CD4-positive, alpha-beta T cell treated with Interleukin-17A for 4 hours (primary cell): Measurements from ENCODE around the gene NEK3.
A peak's percentile ranks its signal among the peaks of the same experiment; 100 is the strongest.
"Not testable (repeated sequence)": the region's sequence is repeated elsewhere in the genome, so short reads cannot be mapped to it uniquely, and the experiment has no call there.

ENCODE experiments used
- DNase-seq: peaks from one replicate; pipeline ENCODE4 v3.0.0-alpha.2; 2020; ENCODE audit warnings: mixed read lengths

The NEK3 gene, protein sequence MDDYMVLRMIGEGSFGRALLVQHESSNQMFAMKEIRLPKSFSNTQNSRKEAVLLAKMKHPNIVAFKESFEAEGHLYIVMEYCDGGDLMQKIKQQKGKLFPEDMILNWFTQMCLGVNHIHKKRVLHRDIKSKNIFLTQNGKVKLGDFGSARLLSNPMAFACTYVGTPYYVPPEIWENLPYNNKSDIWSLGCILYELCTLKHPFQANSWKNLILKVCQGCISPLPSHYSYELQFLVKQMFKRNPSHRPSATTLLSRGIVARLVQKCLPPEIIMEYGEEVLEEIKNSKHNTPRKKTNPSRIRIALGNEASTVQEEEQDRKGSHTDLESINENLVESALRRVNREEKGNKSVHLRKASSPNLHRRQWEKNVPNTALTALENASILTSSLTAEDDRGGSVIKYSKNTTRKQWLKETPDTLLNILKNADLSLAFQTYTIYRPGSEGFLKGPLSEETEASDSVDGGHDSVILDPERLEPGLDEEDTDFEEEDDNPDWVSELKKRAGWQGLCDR

DNA sequence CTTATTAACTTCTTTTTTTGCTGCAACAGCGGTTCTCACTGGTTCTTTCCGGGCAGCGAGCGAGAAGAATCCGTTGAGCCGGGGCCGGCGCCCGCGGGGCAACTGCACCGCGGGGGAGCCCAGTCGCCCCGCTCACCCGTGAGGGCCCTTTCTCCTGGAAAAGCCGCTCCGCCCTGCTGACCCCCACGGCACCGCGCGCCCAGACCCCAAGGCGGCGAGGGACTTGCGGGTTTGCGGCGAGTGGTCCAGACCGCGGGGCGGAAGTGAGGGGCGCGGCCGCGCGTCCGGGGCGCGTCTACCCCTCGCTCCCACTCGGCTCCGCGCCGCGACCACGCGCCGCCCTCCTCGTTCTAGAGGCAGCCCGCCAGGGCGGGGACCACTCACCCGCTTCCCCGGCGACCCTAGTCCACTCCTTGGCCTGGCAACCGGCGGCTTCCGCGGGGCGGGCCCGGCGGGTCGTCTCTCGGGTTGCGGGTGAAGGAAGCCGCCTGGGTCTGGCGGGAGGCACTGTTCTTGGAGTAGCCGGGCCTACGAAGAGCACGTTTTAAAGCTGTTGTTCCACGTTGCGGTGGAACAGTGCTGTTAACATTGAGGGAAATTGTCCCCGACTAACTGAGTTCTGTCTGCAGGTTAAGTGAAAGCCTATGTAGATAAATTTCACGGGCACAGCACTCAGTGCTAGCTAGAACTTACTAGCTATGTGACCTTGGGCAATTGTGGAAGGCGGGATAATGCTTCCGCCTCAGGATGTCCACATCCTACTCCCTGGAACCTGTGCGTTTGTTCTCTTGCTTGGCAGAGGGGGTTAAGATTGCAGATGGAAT, at the start of gene NEK3:
TSS of gene NEK3 (minus strand) at position 439 of the 824 bp plus-strand sequence. CDS start 3,406 bp downstream, outside the sequence.
- peak; percentile 56 for DNase-seq

DNA sequence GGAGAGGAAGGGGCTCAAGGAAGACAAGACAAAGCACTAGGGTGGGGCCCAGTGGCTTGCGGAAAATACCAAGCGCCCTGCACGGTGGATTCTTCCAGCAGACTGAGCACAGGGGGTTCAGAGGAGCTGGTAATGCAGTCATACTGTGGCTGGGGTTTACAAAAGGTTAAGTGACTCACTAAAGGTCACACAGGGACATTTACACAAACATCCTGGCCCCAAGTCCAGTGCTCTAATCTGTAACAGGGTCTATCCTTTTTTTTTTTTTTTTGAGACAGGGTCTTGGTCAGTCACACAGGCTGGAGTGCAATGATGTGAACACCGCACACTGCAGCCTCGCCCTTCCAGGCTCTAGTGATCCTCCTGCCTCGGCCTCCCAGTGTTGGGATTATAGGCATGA, 49.0 kb upstream of the NEK3 start:
- DNase-seq = not testable (repeated sequence)

DNA sequence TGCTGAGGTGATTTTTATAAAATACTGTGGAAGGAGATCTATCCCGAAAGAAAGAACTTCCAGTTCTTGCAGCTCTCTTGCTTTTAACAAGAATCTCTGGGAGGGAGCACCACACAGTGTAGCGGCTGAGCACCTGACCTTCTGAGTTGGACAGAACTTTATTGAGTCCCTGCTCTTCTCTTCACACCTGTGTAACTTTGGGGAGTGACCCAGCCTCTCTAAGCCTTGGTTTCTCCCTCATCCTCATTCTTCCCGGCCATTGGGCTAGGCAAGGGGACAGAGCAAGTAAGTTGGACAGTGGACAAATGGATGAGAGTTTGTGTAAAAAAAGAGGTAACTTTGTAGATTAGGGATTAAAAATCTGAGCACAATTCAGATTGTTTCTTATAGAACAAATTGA, 48.5 kb upstream of the NEK3 start:
- DNase-seq = not testable (repeated sequence)

DNA sequence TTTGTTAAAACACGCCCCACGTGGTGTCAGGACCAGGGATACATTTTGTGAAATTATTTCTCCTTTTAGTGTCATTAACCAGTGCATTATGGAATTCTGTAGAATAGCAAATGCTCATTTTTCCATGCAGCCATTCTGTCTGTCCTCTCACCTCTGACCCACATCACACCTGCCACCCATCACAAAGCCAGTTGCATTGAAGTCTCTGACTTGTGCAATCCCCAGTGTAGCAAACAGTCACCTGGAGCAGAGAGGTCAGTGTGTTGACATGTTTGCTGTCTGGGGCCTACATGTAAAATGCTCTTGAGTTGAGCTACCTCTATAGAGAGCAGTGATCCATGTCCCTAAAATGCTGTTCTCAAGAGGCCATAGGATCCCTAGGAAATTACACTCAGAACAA, 47.9 kb upstream of the NEK3 start:
- DNase-seq = not testable (repeated sequence)

DNA sequence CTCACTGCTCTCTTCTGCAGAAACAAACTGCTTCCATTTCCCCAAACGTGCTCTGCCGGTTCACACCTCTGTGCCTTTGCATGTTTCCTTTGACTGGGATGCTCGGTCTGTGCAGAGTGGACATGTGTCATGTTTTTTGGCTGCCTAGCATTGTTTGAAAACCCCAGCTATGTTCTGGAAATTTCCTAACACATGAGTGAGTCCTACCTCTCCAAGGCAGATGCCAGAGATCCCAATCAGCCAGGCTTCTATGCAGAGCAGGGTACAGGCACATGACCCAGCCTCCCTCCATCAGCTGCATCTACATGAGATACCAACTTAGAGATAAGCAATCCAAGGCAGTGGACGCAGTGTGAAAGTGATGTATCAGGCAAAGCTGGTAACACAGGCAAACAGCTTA, 45.1 kb upstream of the NEK3 start:
- DNase-seq = not testable (repeated sequence)

DNA sequence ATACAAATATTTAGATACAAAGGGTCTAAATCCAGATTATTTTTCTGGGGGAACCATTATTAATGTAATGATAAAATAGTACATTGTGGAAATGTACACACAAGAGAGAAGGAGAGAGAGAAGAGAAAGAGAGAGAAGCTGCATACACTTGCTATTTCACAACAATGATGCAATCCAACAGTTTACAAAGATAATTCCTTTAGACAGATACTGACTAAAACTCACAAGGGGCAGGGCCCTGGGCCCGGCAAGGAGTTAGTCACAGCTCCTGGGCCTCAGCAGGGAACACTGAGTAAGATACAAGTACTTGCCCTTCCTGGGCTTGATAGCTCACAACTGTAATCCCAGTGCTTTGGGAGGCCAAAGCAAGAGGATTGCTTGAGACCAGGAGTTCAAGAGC, 44.5 kb upstream of the NEK3 start:
- not testable (repeated sequence) for DNase-seq

DNA sequence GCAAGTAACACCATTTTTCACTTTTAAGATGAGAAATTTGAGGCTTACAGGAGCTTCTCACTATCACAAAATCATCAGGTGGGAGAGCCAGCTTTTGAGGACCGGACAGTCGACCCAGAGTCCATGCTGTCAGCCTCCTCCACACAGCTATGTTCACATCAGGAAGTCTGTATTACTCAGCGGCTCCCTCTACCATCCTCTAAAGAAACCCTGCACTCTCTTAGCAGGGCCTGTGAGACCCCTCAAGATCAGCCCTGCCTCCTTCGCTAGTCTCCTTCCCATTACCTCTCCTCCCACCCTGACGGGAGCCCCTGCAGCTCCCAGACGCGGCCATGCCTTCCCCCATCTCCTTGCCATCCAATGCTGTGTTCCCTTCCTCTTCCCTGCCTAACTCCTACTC, 43.1 kb upstream of the NEK3 start:
- DNase-seq = not testable (repeated sequence)

DNA sequence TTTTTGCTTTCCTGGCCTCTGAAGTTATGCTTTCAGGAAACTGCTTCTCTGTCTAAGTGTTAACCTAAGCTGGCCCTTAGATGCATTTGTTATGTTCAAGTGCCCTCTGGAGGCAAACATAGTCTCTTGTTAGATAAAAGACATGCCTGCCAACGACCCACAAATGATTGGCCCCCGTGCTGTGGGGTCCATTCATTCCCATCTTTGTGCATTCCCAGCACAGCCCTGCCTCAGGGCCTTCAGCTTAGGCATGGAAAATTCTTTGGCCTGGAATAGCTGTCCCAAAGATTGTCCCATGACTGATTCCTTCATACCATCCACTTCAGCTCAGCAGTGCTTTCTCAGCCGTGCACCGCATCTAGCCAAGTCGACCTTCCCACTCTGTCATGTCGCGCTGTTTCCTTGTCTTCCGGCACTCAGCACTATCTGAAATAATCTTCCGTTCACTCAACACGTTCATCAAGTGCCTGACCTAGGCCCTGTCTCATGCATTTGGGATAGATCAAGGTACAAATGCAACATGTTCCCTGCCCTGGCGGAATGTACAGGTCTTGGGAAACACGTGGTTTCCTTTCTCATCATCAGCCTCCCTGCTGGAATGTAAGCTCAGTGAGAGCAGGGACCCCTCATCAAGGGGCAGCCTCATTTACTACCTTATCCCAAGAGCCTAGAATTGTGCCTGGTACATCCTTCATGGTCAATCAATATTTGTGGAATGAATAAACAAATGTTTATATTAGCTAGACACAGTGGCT, 42.2 kb upstream of the NEK3 start:
- peak; percentile 33 for DNase-seq

DNA sequence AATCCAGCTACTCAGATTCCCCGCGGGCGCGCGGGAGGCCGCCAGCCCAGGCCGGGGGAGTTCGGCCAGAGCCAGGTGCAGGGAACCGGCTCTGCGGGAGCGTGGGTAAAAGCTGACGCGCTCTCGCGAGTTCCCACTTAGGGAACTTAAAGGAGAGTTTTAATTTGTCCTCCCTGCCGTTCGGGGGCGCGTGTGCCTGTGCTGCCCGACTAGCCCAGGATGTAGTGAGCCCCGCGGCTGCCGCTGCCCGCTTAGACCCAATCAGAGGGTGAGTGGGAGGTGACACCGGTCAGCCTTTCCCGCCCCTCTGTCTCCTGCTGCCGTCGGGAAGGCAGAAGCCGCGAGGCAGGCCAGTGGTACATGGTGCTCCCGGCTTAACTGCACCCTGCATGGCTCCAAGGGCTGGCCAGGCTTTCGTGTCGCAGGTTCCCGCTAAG, 36.0 kb upstream of the NEK3 start:
- DNase-seq = peak; percentile 77

DNA sequence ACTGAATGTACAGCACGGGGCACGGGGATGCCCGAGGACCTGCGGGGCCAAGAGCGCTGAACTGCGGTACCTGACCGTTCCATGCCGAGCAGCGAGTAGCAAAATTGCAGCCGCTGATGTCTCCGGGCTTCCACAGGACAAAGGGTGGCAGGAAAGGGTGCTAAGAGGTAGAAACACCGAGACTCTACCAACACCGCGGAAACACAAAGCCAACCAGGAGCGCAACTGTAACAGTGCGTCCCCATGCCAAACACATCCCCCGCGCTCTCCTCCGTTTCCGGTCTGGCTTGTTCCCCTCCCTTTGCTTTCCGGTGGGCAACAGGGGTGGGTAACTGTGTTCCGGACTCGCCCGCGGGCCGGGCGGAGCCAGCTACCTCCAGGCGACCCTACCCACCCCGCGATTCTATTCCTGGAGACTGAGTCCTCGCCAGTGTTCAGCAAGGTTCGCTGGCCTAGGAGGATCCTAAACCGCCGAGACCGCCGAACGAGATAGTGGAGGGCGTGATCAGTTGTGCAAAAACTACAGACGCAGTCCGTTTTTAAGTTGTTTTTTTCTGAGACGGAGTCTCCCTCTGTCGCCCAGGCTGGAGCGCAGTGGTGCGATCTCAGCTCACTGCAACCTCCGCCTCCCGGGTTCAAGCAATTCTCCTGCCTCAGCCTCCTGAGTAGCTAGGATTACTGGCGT, 34.9 kb upstream of the NEK3 start:
- peak; percentile 84 for DNase-seq

DNA sequence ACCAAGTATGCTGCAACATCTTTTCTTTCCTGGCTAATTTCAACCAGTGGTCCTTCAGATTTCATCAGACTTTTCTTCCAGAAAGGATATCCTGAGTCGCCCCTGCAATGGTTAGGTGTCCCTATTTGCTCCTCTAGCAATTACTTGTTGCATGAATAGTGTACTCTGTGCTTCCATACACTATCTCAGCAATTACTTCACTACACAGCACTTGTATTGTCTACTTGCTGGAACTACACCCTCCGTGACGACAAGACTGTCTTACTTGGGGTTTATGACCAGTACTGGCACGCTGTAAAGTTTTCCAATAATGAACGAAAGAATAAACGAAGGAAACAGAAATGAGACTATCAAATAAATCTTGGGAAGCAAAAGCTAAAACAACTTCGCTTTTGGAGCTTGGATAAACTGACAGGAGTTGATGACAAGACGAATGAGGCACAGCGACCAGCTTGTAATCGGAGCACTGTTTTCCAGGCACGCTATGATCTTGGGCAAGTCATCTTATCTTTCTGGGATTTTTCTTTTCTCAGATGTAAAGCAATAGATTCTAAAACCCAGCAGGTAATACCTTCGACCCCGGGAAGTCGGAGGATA, 34.3 kb upstream of the NEK3 start:
- DNase-seq = peak; percentile 17

DNA sequence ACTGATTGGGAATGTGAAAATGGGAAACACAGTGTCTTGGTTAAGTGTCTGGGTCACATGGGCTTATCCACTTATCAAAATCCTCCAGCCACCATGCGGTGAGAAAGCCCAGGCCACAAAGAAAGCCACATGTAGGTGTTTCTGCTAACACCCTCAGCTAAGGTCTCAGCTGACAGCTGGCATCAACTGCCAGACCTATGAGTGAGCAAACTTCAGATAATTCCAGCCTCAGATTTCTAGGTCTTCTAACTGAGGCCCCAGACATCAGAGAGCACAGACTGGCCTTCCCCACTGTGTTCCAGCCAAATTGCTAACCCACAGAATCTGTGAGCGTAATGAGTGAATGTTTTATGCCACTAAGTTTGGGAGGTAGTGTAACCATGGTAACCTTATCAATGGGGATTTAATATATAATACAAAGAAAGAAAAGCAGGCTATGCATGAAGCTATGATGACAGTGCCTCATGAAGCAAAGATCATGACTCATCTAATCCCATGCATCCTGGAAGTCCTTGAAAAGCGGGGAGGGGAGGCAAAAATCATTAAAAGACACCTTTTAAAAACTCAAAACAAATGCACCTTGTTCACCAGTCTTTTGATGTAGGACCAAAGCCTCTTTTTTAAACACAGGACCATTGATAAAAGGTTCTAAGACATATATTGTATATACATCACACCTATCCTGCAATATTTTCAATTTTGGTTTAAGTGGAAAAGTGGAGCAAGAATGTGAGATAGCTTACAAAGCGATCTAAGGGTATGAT, 28.2 kb upstream of the NEK3 start:
- DNase-seq = not testable (repeated sequence)

DNA sequence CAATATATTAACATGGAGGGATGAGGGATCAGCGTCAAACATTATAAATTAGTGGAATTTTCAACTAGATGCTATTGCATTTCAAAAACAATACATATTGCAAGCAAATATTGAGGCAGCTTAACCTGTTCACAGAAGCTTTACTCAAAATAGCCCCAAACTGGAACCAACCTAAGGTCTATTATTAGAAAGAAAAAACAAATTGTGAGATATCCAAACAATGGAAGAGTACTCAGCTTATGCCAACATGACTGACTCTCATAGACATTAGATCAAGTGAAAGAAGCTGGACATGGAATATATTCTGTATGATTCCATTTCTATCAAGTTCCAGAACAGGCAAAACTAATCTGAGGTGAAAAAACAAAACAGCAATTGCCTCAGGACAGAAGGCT, 27.6 kb upstream of the NEK3 start:
- no peak for DNase-seq

DNA sequence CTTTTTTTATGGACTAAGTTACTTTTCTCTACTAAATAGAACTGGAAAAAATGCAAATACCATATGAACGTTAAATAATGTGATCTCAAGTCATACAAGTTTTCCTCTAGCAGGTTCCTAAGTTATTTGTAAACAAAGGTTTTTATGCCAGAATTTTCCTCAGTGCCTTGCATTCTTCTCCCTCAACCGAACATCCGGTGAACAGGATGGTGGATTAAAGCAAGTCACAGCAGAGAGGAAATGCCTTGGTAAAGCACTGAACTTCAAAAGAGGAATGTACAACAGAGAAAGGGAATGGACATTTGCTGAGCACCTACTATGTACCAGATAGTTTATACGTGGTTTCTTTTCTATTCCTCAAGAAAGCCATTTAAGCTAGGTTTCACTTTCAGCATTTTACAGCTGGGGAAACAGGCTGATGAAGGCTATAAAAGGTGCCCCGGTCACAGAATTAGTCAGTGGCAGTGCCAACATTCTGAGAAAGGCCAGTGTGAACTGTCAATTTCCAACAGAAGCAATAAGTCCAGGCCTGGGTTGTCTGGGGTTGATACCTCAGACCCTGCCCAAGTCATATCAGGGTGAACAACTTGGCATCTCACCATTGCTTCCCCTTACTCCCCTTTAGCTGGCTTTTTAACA, 22.0 kb upstream of the NEK3 start:
- DNase-seq = not testable (repeated sequence)

DNA sequence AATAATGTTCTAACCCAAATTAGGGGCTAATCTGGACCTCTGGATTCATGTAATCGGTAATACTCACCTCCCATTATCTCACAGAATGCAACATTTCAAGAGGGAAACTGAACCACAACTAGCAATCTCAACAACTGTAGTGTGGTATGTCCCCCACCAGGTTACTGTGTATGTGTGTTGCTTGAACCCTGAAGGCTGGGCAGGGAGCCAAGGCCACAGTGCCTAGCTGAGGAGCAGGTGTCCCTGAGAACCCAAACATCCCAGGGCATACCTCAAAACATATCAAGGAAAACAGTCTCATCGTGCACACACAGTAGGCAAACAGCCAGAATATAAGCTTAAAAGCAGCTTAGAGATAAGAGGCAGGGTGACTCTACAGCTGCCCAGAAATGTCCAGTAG, 20.5 kb upstream of the NEK3 start:
- no peak for DNase-seq

DNA sequence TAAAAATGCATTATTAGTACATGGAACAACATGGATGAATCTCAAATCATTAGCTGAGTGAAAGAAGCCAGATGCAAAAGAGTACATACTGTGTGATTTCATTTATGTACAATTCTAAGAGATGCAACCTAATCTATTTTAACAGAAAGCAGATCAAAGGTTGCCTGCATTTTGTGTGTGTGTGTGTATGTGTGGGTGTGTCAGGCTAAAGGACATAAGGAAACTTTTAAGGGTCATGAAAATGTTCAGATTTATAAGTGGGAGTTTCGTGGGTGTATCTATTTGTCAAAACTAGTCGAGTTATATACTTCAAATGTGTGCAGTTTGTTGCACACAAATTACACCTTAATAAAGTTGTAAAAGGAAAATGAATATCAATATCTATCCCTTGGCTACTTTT, 17.9 kb upstream of the NEK3 start:
- DNase-seq = no peak

DNA sequence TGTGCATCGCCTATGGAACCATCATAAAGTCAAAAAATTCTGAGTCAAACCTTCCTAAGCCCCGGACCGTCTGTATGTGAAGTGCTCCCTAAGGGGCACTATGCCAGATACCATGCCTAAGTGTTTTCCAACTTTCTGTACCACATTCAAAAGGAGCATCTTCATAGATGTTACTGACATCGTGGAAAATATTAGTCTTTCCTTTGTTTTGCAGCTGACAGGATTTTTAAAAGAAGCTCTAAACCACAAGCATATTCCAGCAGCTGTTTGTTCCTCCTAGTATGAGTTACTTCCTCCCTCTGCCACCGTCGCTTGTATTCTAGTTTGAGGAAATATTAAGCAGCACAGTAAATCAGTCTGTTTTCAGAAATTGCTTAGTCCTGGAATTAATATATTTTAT, 14.6 kb upstream of the NEK3 start:
- not testable (repeated sequence) for DNase-seq

DNA sequence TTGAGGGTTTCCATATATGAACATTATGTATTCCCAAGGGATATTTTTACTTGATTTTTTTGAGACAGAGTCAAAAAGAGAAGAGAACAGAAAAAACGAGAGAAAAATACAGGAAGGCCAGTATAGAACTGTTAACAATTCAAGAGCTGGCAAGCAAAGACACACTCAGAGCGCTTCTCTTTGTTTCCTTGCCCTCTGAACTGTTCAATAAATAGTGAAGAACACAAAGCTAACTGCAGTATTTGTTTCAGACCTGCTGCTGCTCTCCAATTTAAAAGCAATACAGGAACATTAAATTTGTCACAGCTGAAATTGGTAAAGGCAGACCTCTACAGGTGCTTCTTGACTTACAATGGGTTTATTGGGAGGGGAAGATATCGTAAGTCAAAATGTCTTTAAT, 14.0 kb upstream of the NEK3 start:
- DNase-seq = no peak

DNA sequence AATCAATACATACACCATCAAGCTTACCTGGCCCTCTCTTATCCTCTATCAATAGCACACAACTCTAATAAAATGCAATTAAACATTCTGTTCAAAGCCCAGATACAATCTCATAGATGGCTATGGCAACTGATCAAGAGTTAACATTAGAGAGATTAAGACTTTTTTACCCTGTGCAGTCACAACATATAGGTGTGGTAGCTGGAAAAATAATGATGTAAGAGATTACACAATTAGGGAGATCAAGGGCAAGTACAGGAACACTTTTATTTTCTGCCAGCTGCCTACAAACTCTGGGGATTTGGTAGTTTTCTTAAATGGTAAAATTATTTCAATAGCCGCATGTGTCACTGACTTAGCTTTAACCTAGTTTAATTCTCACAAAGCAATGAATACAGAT, 12.3 kb upstream of the NEK3 start:
- DNase-seq = not testable (repeated sequence)

DNA sequence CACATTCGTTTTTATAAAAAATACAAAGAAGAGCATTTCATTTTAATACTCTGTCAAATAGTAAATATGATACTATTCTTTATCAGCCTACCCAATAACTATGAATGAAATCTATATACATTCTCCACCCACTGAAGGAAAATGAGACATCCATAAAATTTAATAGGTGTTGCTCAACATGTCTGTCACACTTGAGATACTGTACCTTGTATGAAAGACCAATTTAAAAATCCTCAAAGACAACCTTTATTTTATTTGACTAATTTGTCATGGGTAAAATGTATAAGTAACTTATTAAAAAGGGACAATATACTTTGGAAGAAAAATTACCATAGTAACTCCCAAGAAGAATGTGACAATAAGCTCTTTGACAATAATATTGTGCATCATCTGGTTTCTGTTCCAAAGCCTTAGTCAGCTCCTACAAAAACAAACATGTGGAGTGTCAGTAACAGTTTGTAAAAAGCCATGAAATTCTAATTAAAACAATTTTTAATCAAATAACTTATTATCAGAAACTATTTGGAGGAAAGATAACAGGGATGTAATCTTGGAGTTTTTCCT, 11.5 kb upstream of the NEK3 start:
- not testable (repeated sequence) for DNase-seq
